ENCODE measurements around the gene CHST2.
"Not testable (repeated sequence)": the region's sequence is repeated elsewhere in the genome, so short reads cannot be mapped to it uniquely, and the experiment has no call there.

The CHST2 gene

GRCh38 chr3:143119009-143119914 lies at the start of gene CHST2:
Gene CHST2 (plus strand): TSS chr3:143119771. CDS start chr3:143120817, 1,046 bp downstream.
- DNase-seq (ENCODE audit: low read depth in 4 of 4, low spot score in 1 of 4) = peak in 3 of 4 experiments; percentile 40 to 68 (median 60)

GRCh38 chr3:143070977-143071551 lies 48.5 kb upstream of the CHST2 start:
- no peak for DNase-seq (ENCODE audit: low read depth in 4 of 4, low spot score in 1 of 4)

- DNase-seq (ENCODE audit: low read depth in 4 of 4, low spot score in 1 of 4) = no peak
These were observed 47.8 kb upstream of the CHST2 start for GRCh38 chr3:143071776-143072175.

GRCh38 chr3:143072298-143073020 lies 47.1 kb upstream of the CHST2 start:
- DNase-seq (ENCODE audit: low read depth in 4 of 4, low spot score in 1 of 4) = not testable (repeated sequence)

- not testable (repeated sequence) for DNase-seq (ENCODE audit: low read depth in 4 of 4, low spot score in 1 of 4)
These were observed 46.0 kb upstream of the CHST2 start for GRCh38 chr3:143073541-143073940.

GRCh38 chr3:143073983-143074382 lies 45.6 kb upstream of the CHST2 start:
- DNase-seq (ENCODE audit: low read depth in 4 of 4, low spot score in 1 of 4) = not testable (repeated sequence)

GRCh38 chr3:143078883-143079282 lies 40.7 kb upstream of the CHST2 start:
- DNase-seq (ENCODE audit: low read depth in 4 of 4, low spot score in 1 of 4) = no peak

- DNase-seq (ENCODE audit: low read depth in 4 of 4, low spot score in 1 of 4) = no peak
These were observed 39.4 kb upstream of the CHST2 start for GRCh38 chr3:143080196-143080595.

GRCh38 chr3:143081365-143081764 lies 38.2 kb upstream of the CHST2 start:
- no peak for DNase-seq (ENCODE audit: low read depth in 4 of 4, low spot score in 1 of 4)

GRCh38 chr3:143081844-143082778 lies 37.5 kb upstream of the CHST2 start:
- DNase-seq (ENCODE audit: low read depth in 4 of 4, low spot score in 1 of 4) = peak in 1 of 4 experiments; percentile 19

- no peak for DNase-seq (ENCODE audit: low read depth in 4 of 4, low spot score in 1 of 4)
These were observed 35.8 kb upstream of the CHST2 start for GRCh38 chr3:143083781-143084180.

- no peak for DNase-seq (ENCODE audit: low read depth in 4 of 4, low spot score in 1 of 4)
These were observed 34.5 kb upstream of the CHST2 start for GRCh38 chr3:143084856-143085731.

GRCh38 chr3:143088835-143089234 lies 30.7 kb upstream of the CHST2 start:
- no peak for DNase-seq (ENCODE audit: low read depth in 4 of 4, low spot score in 1 of 4)

GRCh38 chr3:143089965-143090364 lies 29.6 kb upstream of the CHST2 start:
- DNase-seq (ENCODE audit: low read depth in 4 of 4, low spot score in 1 of 4) = no peak

GRCh38 chr3:143090486-143090885 lies 29.1 kb upstream of the CHST2 start:
- no peak for DNase-seq (ENCODE audit: low read depth in 4 of 4, low spot score in 1 of 4)

- DNase-seq (ENCODE audit: low read depth in 4 of 4, low spot score in 1 of 4) = no peak
These were observed 28.4 kb upstream of the CHST2 start for GRCh38 chr3:143090976-143091837.

- DNase-seq (ENCODE audit: low read depth in 4 of 4, low spot score in 1 of 4) = no peak
These were observed 27.4 kb upstream of the CHST2 start for GRCh38 chr3:143092191-143092590.

GRCh38 chr3:143095813-143096212 lies 23.8 kb upstream of the CHST2 start:
- no peak for DNase-seq (ENCODE audit: low read depth in 4 of 4, low spot score in 1 of 4)

Data from stimulated activated CD4-positive, alpha-beta T cell treated with anti-CD3 and anti-CD28 coated beads, Interleukin-1b, Interleukin-23, amount 100 ng/mL, for 24 hours (primary cell).